HCT116 (cell line): ENCODE measurements around the gene CNMD. TPM values are rescaled to one million over a fixed set of nuclear protein-coding genes. Genes with fewer than 3 reads are reported as not detected.

Source experiments
- ATAC-seq: fragments of 200-7000 bp; cut with Tn5 transposase; 2 replicates; pipeline ENCODE4 v1.9.1; 2020; ENCODE audit warnings: mild to moderate bottlenecking, moderate library complexity
- BruUV-seq: library from RNA; stranded (reverse); fragments of 400-500 nt; replicated peaks from 2 replicates; lab custom pipeline; 2021; lab: Mats Ljungman, UMichigan
- CTCF ChIA-PET: fragments of 300-600 bp; sonication (Branson Sonifier 250); formaldehyde crosslinking; loops from one replicate; lab custom pipeline; 2021; ENCODE audit warnings: antibody characterized with exemption; lab: Charles Lee
- POLR2A ChIA-PET: fragments of 300-600, 350-600 bp; sonication (Branson Sonifier 250); formaldehyde crosslinking; loops from one replicate; lab custom pipeline; 2021; ENCODE audit warnings: antibody characterized with exemption; lab: Charles Lee
- RAD21 ChIA-PET, 2 experiments: fragments of 300-600 bp; sonication (Branson Sonifier 250); formaldehyde crosslinking; loops; one replicate each; lab custom pipeline; 2023; ENCODE audit warnings: low total read pairs in 2 of 2; ENCODE audit not compliant: uncharacterized antibody in 2 of 2, unreplicated experiment in 2 of 2, low non-redundant PET in 1 of 2; lab: Charles Lee
- DNase-seq: peaks from one replicate; pipeline ENCODE4 v3.0.0-alpha.2; 2010; ENCODE audit warnings: low read depth, low spot score
- H2AFZ ChIP-seq: fragments of 200-600 bp; shearing (Covaris generic), sonication (generic); 2 replicates; pipeline ENCODE4 v1.6.1; 2017; ENCODE audit warnings: low read depth, mixed run types, mixed read lengths, antibody characterized with exemption, low read length; ENCODE audit not compliant: poor library complexity, severe bottlenecking
- H3K27ac ChIP-seq: 2 replicates; pipeline ENCODE4 v1.5.1; 2012; ENCODE audit warnings: low read depth, low read length
- H3K27me3 ChIP-seq: fragments of 200-600 bp; sonication (generic); 2 replicates; pipeline ENCODE4 v1.6.1; 2016; ENCODE audit warnings: mixed run types, low read length, mixed read lengths; ENCODE audit not compliant: insufficient read depth
- H3K36me3 ChIP-seq, 2 experiments: fragments of 200-500 bp in 1 of 2; fragments of 200-600 bp in 1 of 2; sonication (Bioruptor generic) in 1 of 2; sonication (generic) in 1 of 2; 2 replicates each; pipeline versions ENCODE4 v1.5.1 to v1.6.1; 2014 to 2016; ENCODE audit warnings: low read length in 2 of 2, inconsistent platforms in 1 of 2, mixed read lengths in 1 of 2, mixed run types in 1 of 2; ENCODE audit not compliant: insufficient read depth in 2 of 2, control insufficient read depth in 1 of 2
- H3K4me1 ChIP-seq, 2 experiments: fragments of 200-600 bp in 1 of 2; sonication (generic) in 1 of 2; 2 replicates each; pipeline versions ENCODE4 v1.5.1 to v1.6.1; 2012 to 2017; ENCODE audit warnings: low read length in 2 of 2, inconsistent platforms in 1 of 2, mild to moderate bottlenecking in 1 of 2, mixed read lengths in 1 of 2, mixed run types in 1 of 2, moderate library complexity in 1 of 2; ENCODE audit not compliant: insufficient read depth in 2 of 2, control insufficient read depth in 1 of 2
- H3K4me2 ChIP-seq: fragments of 200-600 bp; sonication (generic); 2 replicates; pipeline ENCODE4 v1.6.1; 2017; ENCODE audit warnings: mixed run types, low read length, mixed read lengths
- H3K4me3 ChIP-seq, 2 experiments: fragments of 200-600 bp in 1 of 2; sonication (generic) in 1 of 2; replicated peaks in 1 of 2; 2 replicates each; pipeline ENCODE4 v1.5.1; 2011 to 2016; ENCODE audit warnings: low read length in 2 of 2, control low read depth in 1 of 2, low read depth in 1 of 2, mild to moderate bottlenecking in 1 of 2, mixed read lengths in 1 of 2, mixed run types in 1 of 2
- H3K79me2 ChIP-seq: fragments of 200-600 bp; sonication (generic); 2 replicates; pipeline ENCODE4 v1.6.1; 2017; ENCODE audit warnings: mild to moderate bottlenecking, mixed run types, low read length, moderate library complexity, mixed read lengths; ENCODE audit not compliant: insufficient read depth
- H3K9ac ChIP-seq: fragments of 200-600 bp; sonication (generic); 2 replicates; pipeline ENCODE4 v1.6.1; 2016; ENCODE audit warnings: low read length, mixed read lengths
- H3K9me2 ChIP-seq: fragments of 200-600 bp; sonication (generic), shearing (Covaris generic); 2 replicates; pipeline ENCODE4 v1.6.1; 2017; ENCODE audit warnings: mixed run types, mild to moderate bottlenecking, moderate library complexity; ENCODE audit not compliant: insufficient read depth
- H3K9me3 ChIP-seq, 2 experiments: fragments of 200-500 bp in 1 of 2; fragments of 200-600 bp in 1 of 2; sonication (Bioruptor generic) in 1 of 2; sonication (generic) in 1 of 2; 2 replicates each; pipeline ENCODE4 v1.6.1; 2014 to 2017; ENCODE audit warnings: low read length in 2 of 2, mixed read lengths in 2 of 2, inconsistent platforms in 1 of 2, low read depth in 1 of 2, mild to moderate bottlenecking in 1 of 2, mixed run types in 1 of 2, moderate library complexity in 1 of 2; ENCODE audit not compliant: control insufficient read depth in 1 of 2, insufficient read depth in 1 of 2
- H4K20me1 ChIP-seq: fragments of 200-600 bp; sonication (generic), shearing (Covaris generic); 2 replicates; pipeline ENCODE4 v1.6.1; 2017; ENCODE audit warnings: mixed run types, mild to moderate bottlenecking, moderate library complexity; ENCODE audit not compliant: insufficient read depth
- ATF3 ChIP-seq: IDR thresholded peaks from 2 replicates; pipeline ENCODE4 v1.6.1; 2012
- CBX3 ChIP-seq: IDR thresholded peaks from 2 replicates; pipeline ENCODE4 v1.6.1; 2012; ENCODE audit warnings: low read depth
- CEBPB ChIP-seq: IDR thresholded peaks from 2 replicates; pipeline ENCODE4 v1.6.1; 2012; ENCODE audit warnings: low read depth
- CTCF ChIP-seq, 3 experiments: fragments of 200-600 bp in 1 of 3; sonication (generic) in 1 of 3; IDR thresholded peaks in 2 of 3; conservative IDR thresholded peaks in 1 of 3; 2 replicates each; pipeline ENCODE4 v1.5.1; 2012 to 2017; ENCODE audit warnings: low read depth in 2 of 3, low read length in 2 of 3, antibody characterized with exemption in 1 of 3, borderline replicate concordance in 1 of 3, control low read depth in 1 of 3, mild to moderate bottlenecking in 1 of 3, mixed read lengths in 1 of 3, mixed run types in 1 of 3, moderate library complexity in 1 of 3; ENCODE audit not compliant: insufficient read depth in 1 of 3
- ELF1 ChIP-seq: IDR thresholded peaks from 2 replicates; pipeline ENCODE4 v1.6.1; 2012; ENCODE audit warnings: low read depth, borderline replicate concordance
- EZH2phosphoT487 ChIP-seq: fragments of 200-600 bp; IDR thresholded peaks from 2 replicates; pipeline ENCODE4 v1.6.1; 2018; ENCODE audit warnings: antibody characterized with exemption, borderline replicate concordance
- FOSL1 ChIP-seq: IDR thresholded peaks from 2 replicates; pipeline ENCODE4 v1.6.1; 2012; ENCODE audit warnings: low read depth
- JUND ChIP-seq: IDR thresholded peaks from 2 replicates; pipeline ENCODE4 v1.6.1; 2012
- MAX ChIP-seq: IDR thresholded peaks from 2 replicates; pipeline ENCODE4 v1.6.1; 2012
- POLR2A ChIP-seq: IDR thresholded peaks from 2 replicates; pipeline ENCODE4 v1.7.0; 2011; ENCODE audit warnings: borderline replicate concordance; ENCODE audit not compliant: insufficient read depth, insufficient read length; ENCODE audit errors: extremely low read depth
- POLR2AphosphoS5 ChIP-seq: IDR thresholded peaks from 2 replicates; pipeline ENCODE4 v1.6.1; 2011; ENCODE audit warnings: mild to moderate bottlenecking, low read depth, low read length, moderate library complexity
- RAD21 ChIP-seq: IDR thresholded peaks from 2 replicates; pipeline ENCODE4 v1.6.1; 2012; ENCODE audit warnings: low read depth, mild to moderate bottlenecking
- SIN3A ChIP-seq: IDR thresholded peaks from 2 replicates; pipeline ENCODE4 v1.6.1; 2012; ENCODE audit warnings: low read depth
- SP1 ChIP-seq: IDR thresholded peaks from 2 replicates; pipeline ENCODE4 v1.6.1; 2012; ENCODE audit warnings: low read depth
- SRF ChIP-seq: IDR thresholded peaks from 2 replicates; pipeline ENCODE4 v1.6.1; 2012; ENCODE audit warnings: low read depth
- TCF7L2 ChIP-seq: IDR thresholded peaks from 2 replicates; pipeline ENCODE4 v1.7.0; 2011; ENCODE audit warnings: borderline replicate concordance, inconsistent platforms; ENCODE audit not compliant: insufficient read depth, insufficient read length; ENCODE audit errors: extremely low read depth
- YY1 ChIP-seq: IDR thresholded peaks from 2 replicates; pipeline ENCODE4 v1.6.1; 2011; ENCODE audit warnings: low read length, low read depth, moderate library complexity, mild to moderate bottlenecking; ENCODE audit not compliant: insufficient replicate concordance; ENCODE audit errors: extremely low read depth
- ZFX ChIP-seq: fragments of 450-650 bp; IDR thresholded peaks from 2 replicates; pipeline ENCODE4 v1.6.1; 2017
- ZNF274 ChIP-seq: fragments of 200-500 bp; sonication (Bioruptor generic); IDR thresholded peaks from 2 replicates; pipeline ENCODE4 v1.6.1; 2014; ENCODE audit warnings: mild to moderate bottlenecking, low read depth, low read length, inconsistent platforms
- intact Hi-C: fragments of 100-400 bp; cut with micrococcal nuclease; formaldehyde crosslinking; loops from 2 replicates; pipeline ENCODE4 v1.10.0; 2022
- total RNA-seq: library from RNA; stranded (reverse); gene quantifications from one replicate; pipeline ENCODE4 v1.2.1, GENCODE V29; 2021; ENCODE audit not compliant: unreplicated experiment

The CNMD gene
- total RNA-seq, 1 experiment from 2014 or later = not detected

- Histone ChIP-seq H3K4me3 (no peak overlapping the region), H3K36me3 (no peaks in the 10 kb centered on the region), H2AFZ (no peak overlapping the region), H3K9ac (no peak overlapping the region), H3K27ac (no peak overlapping the region), H3K4me2 (no peak overlapping the region), H3K9me2 (no peaks in the 10 kb centered on the region), H3K4me1 (no peaks in the 10 kb centered on the region), H3K9me3 (no peaks in the 10 kb centered on the region), H3K27me3 (peaks cover 10% of the 10 kb centered on the region; the same call in 1 of the 2 replicates), H3K79me2 (no peaks in the 10 kb centered on the region), H4K20me1 (no peaks in the 10 kb centered on the region)
- DNase-seq = no peak
- ChIA-PET POLR2A (no interaction called here), RAD21 (no interaction called here), CTCF (interaction anchor here (1.5 kb wide), 1 partner anchor 115 kb away, joined by 5 read pairs; no protein-coding TSS in a partner anchor)
- no peak for ATAC-seq
- intact Hi-C loops = no loop called here
- no TSS peak for BruUV-seq
- no peak for TF ChIP-seq EZH2phosphoT487
- no peak for TF ChIP-seq MAX
- no peak for TF ChIP-seq TCF7L2
- TF ChIP-seq SRF = no peak
- no peak for TF ChIP-seq CTCF (IDR thresholded peaks at IDR 0.05 in 2 of 3, conservative IDR thresholded peaks at IDR 0.05 in 1 of 3; ENCODE audit: borderline replicate concordance in 1 of 3, insufficient read depth in 1 of 3, low read depth in 2 of 3, low read length in 2 of 3)
- TF ChIP-seq YY1 = no peak
Measured at GRCh38 chr13:52779103-52779502, 39.5 kb upstream of the CNMD start.

- Histone ChIP-seq H3K36me3 (no peaks in the 10 kb centered on the region), H3K9ac (no peak overlapping the region), H3K4me2 (no peak overlapping the region), H3K9me2 (no peaks in the 10 kb centered on the region), H3K4me3 (no peak overlapping the region), H2AFZ (no peak overlapping the region), H3K9me3 (no peaks in the 10 kb centered on the region), H3K27ac (no peak overlapping the region), H4K20me1 (no peaks in the 10 kb centered on the region), H3K27me3 (peaks cover 18% of the 10 kb centered on the region; the same call in 1 of the 2 replicates), H3K4me1 (no peaks in the 10 kb centered on the region), H3K79me2 (no peaks in the 10 kb centered on the region)
- intact Hi-C loops = no loop called here
- no TSS peak for BruUV-seq
- ATAC-seq (no peak), DNase-seq (no peak)
- TF ChIP-seq CBX3 (no peak), RAD21 (no peak), EZH2phosphoT487 (no peak), SP1 (no peak), POLR2A (no peak), ELF1 (no peak), TCF7L2 (no peak), CEBPB (no peak), ZNF274 (no peak), JUND (no peak), SIN3A (no peak), POLR2AphosphoS5 (no peak), FOSL1 (no peak), MAX (no peak), SRF (no peak), YY1 (no peak), ATF3 (no peak), ZFX (no peak)
- ChIA-PET POLR2A (no interaction called here), CTCF (no interaction called here), RAD21 (no interaction called here)
Measured at GRCh38 chr13:52776726-52777125, 37.1 kb upstream of the CNMD start.
